Measurements from ENCODE around the gene PDE11A.
"Not testable (repeated sequence)": the region's sequence is repeated elsewhere in the genome, so short reads cannot be mapped to it uniquely, and the experiment has no call there.

The PDE11A gene

GRCh38 chr2:177881921-177882320 is 190.7 kb downstream of the PDE11A start:
- DNase-seq (ENCODE audit: low spot score), result no peak

DNA sequence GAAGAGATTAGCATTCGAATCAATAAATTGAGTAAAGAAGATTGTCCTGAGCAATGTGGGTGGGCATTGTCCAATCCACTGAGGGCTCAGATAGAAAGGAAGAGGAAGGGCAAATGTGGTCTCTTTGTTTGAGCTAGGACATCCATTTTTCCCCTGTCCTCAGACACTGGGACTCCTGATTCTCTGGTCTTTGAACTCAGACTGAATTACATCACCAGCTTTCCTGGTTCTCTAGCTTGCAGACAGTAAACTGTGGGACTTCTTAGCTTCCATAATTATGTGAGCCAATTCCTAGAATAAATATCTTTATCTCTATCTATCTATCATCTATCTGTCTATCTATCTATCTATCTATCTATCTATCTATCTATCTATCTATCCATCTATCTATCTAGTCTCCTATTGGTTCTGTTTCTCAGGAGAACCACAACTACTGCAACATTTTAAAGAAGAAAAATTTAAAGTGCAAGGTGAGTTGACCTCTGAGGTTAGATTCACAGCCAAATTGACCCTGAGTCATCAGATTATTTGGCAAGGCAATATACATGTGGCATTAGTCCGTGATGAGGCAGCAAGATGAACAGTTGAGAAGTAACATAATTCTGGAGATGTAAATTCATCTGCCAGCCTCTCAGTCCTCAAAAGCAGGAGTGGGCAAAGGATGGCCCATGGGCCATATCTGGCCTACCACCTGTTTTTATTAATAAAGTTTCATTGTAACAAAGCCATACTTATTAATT is 191.4 kb downstream of the PDE11A start:
- DNase-seq (ENCODE audit: low spot score), result no peak

- DNase-seq (ENCODE audit: low spot score), result no peak
Observed at GRCh38 chr2:177880285-177880684, 192.3 kb downstream of the PDE11A start.

GRCh38 chr2:177876950-177877349 is 195.6 kb downstream of the PDE11A start:
- DNase-seq (ENCODE audit: low spot score), result no peak

- DNase-seq (ENCODE audit: low spot score), result no peak
Observed at GRCh38 chr2:177874686-177875085, 197.9 kb downstream of the PDE11A start.

DNA sequence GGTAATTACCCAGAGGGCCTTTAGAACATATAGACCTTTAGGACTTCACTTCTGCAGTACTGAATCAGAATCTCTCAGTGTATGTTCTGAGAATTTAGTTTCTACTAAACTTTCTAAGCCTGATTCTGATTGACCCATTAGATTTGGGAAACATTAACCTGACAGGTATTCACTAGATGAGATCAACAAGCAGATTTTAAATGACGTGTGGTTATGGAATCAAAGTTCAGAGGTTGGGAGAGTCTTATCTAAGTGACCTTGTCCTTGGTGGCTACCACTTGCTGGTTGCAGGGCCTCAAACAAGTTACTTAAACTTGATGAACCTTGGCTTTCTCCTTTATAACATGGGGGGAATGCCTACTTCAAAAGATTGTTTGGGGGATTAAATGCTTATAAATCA is 198.7 kb downstream of the PDE11A start:
- DNase-seq (ENCODE audit: low spot score), result no peak

DNA sequence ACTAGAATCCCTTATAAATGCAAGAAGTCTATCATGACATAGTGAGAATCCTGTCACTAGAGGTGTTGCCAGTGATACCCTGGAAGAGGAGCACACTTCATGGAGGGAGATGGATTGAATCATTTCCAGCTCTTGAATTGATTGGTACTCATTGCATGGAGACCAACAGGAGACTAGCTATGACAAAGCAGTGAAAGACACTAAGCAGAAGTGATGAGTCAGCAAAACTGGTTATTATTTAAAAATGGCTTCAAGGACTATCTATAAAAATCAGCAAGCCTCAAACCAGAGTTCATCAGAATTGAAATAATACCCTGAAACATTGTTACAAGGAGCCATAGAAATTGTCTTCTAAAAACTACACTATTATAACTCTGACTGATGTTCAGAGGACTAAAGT is 200.3 kb downstream of the PDE11A start:
- DNase-seq (ENCODE audit: low spot score), result no peak

- DNase-seq (ENCODE audit: low spot score), result no peak
Observed at GRCh38 chr2:177869912-177870311, 202.7 kb downstream of the PDE11A start.

GRCh38 chr2:177869209-177869608 is 203.4 kb downstream of the PDE11A start:
- DNase-seq (ENCODE audit: low spot score), result no peak

DNA sequence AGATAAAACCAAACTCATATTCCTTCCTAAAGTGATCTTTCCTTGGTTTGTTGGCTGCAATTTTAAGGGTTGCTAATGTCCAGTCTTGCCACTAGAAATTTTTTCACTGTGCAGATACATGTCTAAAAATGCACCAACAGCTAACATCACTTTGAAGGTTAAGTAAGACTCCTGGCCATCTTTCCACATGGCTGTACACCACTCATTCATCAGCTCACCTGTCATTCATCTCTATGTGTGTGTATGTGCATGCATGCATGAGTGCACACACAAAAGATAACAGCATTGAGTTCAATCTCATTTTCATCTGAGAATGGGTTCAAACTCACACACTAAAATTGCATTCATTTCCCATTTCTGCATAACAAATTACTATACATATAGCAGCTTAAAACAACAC is 203.8 kb downstream of the PDE11A start:
- no peak for DNase-seq (ENCODE audit: low spot score)

DNA sequence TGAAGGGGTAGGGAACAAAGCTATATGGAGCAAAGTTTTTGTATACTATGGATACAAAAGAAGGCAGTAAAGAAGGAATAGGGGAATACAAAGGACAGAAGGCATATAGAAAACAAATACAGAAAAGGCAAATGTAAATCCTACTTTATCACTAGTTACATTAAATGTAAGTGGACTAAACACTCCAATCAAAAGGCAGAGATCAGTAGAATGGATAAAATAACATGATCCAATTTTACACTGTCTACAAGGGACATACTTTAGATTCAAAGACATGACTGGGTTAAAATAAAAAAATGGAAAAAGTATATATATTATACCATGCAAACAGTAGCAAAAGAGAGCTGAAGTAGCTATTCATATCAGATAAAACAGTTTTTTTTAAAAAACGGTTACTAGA is 215.0 kb downstream of the PDE11A start:
- no peak for DNase-seq (ENCODE audit: low spot score)

DNA sequence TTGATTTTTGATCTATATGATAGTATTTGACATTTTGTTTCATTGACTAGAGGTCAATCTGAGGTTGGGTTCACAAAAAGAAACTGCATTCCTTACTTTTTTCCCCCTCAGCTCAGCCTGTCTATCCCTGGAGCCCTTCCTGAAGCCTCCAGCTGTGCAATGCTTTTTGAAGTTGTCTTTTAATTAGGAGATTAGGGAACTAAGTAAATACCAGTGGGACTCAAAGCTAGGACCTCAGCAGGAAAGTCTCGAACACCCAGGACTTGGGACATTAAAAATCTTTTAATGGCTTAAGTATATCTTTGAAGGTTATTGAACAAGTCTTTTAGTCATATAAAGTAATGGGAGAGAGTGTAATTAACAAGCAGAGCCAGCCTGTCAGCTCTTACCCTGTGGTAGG is 220.2 kb downstream of the PDE11A start:
- no peak for DNase-seq (ENCODE audit: low spot score)

GRCh38 chr2:177843188-177843587 is 229.4 kb downstream of the PDE11A start:
- DNase-seq (ENCODE audit: low spot score), result no peak

DNA sequence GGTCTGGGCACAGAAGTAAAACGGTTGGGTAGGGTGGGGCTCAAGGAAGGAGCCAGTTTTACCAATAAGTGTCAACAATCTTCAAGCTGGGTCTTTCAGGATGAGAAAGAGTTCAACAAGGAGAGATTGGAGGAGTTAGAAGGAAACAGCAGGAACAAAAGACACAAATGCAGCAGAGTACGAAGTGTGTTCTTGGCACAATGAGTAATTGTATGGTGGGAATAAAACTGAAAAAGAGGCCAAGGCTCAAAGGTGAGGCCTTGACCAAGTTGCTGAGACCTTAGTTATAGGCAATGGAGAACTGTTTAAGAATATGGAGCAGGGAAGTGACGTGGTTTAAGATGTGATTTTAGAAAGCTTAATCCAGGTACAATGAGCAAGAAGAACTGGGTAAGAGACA is 230.3 kb downstream of the PDE11A start:
- no peak for DNase-seq (ENCODE audit: low spot score)

GRCh38 chr2:177835418-177836204 is 237.0 kb downstream of the PDE11A start:
- DNase-seq (ENCODE audit: low spot score), result not testable (repeated sequence)

DNA sequence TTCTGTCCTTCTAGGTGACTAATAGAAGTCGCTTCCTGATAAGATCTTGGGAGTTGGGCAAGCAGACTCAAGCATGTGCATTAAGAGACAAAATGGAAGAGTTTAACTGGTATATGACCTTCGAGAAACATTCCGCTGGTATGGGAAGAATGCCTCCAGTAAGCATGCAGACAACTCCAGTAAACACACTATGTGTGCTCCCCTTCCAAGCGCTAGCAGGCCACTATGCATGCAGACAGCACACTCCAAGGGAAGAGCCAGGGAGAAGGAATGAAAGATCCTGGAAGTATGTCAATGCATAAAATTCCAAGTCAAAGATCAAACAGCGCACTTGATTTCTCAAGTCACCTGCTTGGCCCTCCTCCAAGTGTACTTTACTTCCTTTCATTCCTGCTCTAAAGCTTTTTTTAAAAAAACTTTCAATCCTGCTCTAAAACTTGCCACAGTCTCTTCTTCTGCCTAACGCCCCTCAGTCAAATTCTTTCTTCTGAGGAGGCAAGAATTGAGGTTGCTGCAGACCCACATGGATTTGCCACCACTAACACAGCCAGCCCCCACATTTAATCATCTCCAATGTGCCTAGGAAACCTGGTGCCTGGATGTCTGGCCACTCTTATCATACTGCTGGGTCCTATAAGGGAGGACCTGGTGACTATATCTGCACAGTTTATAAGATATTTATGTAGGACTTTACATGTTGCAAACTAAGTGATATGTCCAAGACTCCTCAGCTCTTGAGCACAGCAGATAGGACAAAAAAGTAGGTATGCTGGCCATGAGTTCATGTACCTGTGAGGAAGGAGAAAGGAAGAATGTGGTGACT is 239.8 kb downstream of the PDE11A start:
- DNase-seq (ENCODE audit: low spot score), result no peak

DNA sequence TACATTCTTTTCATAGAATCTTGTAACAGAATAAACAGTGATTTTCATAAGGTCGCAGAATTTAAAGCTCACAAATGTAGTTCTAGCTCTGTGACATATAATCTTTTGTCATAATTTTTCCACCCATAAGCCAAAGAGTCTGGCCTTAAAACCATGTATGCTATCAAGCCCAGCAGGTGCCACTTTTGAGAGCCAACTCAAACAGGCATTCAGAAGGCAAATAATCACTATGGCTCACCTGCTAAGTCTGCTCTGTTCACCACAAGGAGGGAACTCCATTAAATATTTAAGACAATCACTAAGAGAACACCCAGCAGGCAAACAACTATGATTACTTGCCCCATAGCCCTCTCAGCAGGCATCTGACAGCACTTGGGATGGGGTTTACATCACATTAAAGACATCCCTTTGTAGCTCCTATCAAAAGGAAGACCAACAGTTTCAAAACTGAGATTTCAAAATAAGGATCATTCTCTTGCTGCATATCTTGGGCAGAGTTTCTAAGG is 241.6 kb downstream of the PDE11A start:
- DNase-seq (ENCODE audit: low spot score), result no peak

DNA sequence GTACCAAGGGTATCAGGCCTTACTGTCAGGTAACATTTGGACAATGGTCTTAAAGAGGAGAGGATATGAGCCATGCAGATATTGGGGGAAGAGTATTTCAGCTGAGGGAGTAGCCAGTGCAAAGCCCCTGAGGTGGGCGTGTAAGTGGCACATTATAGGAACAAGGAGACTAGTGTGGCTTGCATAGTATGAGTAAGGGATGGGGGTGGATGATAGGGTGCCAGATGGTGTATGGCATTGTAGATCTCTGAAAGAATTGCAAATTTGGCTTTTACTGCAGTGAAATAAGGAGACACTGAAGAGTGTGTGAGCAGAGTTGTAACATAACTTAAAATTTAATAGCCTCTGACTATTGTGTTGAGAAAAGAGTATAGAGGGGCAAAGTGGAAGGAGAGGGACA is 244.0 kb downstream of the PDE11A start:
- no peak for DNase-seq (ENCODE audit: low spot score)

DNA sequence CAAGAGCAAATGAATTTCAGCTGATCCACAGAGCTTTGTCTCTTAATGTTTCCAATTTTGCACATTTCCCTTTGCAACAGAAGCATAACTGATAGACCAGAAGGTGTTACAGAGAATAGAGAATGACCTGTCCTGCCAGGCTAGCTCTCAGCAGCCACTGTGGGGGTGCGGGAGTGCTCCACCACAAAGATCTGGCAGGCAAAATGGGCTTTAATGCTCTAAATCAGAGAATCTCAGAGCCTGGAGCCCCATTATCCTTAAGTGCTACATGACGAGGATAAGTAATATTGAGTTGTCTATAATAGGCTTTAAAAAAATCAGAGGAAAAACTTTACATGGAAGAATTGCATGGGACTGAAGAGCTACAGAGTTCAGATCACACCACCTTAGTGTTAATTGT is 245.7 kb downstream of the PDE11A start:
- DNase-seq (ENCODE audit: low spot score), result no peak

DNA sequence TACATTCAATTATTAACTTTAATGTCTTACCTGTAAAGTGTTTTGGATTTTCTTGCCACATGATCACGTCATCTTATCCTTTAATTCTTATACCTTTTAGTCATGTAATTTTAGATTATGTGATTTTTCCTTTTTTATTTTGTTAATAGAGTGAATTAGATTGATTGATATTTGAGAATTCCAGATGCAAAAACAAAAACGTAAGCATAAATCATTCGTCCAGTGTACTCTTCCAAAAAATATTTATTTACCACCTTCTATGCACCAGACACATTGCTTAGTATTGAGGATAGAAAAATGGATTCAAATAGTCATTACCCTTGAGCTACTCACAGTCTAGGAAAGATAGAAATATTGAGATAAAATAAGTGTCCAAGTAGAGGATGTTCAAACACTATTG is 249.6 kb downstream of the PDE11A start:
- no peak for DNase-seq (ENCODE audit: low spot score)

DNA sequence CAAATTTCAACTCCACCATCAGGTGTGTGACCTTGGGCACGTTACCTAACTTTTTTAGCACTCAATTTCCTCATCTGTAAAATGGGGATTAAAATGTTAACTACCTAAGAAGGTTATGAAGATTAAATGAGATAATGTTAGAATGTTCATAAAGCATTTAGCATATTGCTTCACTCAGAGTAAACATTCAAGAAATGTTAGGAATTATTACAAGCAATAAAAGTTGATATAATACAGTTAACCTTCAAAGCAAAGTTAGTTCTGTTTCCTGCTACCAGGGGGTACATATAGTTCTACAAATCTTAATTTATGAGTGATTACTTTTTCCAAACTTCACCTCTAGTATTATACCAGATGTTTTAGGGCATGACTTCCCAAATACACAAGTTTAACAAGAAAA is 254.2 kb downstream of the PDE11A start:
- no peak for DNase-seq (ENCODE audit: low spot score)

GRCh38 chr2:177817300-177817699 is 255.3 kb downstream of the PDE11A start:
- DNase-seq (ENCODE audit: low spot score), result no peak

DNA sequence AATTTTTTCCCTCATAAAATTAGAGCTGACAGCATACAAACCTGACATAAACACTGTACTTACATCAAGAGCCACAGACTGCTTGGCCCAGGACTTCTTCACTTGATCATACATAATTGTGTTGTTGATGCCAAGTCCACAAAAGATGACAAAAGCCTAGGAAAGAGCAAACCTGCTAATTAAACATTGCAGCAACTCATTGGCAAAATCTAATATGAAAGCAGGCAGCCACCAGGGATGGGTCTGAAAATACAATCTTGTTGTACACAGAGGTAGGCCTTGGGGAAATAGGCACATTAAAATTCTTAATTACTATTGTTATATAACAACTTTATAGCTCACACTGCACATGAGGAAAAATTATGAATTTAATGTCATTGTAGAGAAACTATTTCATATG is 255.8 kb downstream of the PDE11A start:
- no peak for DNase-seq (ENCODE audit: low spot score)
